Measurements from ENCODE around the gene ZNF423.

Gene ZNF423

GRCh38 chr16:49811644-49812334 lies 44.1 kb downstream of the ZNF423 start:
- no peak for DNase-seq (ENCODE audit: insufficient read length, low spot score)
- FAIRE-seq = no peak
- TF ChIP-seq, protein P1, sequence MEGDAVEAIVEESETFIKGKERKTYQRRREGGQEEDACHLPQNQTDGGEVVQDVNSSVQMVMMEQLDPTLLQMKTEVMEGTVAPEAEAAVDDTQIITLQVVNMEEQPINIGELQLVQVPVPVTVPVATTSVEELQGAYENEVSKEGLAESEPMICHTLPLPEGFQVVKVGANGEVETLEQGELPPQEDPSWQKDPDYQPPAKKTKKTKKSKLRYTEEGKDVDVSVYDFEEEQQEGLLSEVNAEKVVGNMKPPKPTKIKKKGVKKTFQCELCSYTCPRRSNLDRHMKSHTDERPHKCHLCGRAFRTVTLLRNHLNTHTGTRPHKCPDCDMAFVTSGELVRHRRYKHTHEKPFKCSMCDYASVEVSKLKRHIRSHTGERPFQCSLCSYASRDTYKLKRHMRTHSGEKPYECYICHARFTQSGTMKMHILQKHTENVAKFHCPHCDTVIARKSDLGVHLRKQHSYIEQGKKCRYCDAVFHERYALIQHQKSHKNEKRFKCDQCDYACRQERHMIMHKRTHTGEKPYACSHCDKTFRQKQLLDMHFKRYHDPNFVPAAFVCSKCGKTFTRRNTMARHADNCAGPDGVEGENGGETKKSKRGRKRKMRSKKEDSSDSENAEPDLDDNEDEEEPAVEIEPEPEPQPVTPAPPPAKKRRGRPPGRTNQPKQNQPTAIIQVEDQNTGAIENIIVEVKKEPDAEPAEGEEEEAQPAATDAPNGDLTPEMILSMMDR (IDR thresholded peaks at IDR 0.05; ENCODE audit: insufficient read depth, missing control alignments) = no peak

DNA sequence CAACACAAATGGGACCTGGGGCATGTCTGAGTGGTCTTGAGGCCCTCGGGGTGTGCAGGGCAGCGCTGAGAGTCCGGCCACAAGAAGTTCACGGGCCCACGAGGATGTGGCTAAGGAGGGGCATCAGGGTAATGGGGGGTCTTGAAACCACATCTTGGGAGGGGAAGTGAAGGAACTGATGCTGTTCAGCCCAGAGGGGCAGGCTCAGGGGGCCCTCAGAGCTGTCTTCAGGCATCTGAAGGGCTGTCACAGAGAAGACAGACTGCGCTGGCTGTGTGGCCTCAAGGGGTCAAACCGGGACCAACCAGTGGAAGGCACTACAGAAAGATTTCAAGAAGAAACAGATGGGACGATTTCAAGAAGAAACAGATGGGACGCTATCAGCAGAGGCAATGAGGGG lies 45.1 kb downstream of the ZNF423 start:
- FAIRE-seq = no peak
- no peak for DNase-seq (ENCODE audit: insufficient read length, low spot score)

GRCh38 chr16:49809561-49809960 lies 46.4 kb downstream of the ZNF423 start:
- no peak for FAIRE-seq
- no peak for DNase-seq (ENCODE audit: insufficient read length, low spot score)
- TF ChIP-seq, protein P1 (IDR thresholded peaks at IDR 0.05; ENCODE audit: insufficient read depth, missing control alignments) = no peak

More for the DNA sequence above, 45.1 kb downstream of the ZNF423 start:
- TF ChIP-seq, protein P1 (IDR thresholded peaks at IDR 0.05; ENCODE audit: insufficient read depth, missing control alignments) = no peak

GRCh38 chr16:49809062-49809461 lies 46.9 kb downstream of the ZNF423 start:
- FAIRE-seq = no peak
- no peak for DNase-seq (ENCODE audit: insufficient read length, low spot score)
- TF ChIP-seq, protein P1 (IDR thresholded peaks at IDR 0.05; ENCODE audit: insufficient read depth, missing control alignments) = no peak

GRCh38 chr16:49806446-49806845 lies 49.5 kb downstream of the ZNF423 start:
- FAIRE-seq = no peak

GRCh38 chr16:49801290-49801689 lies 54.6 kb downstream of the ZNF423 start:
- FAIRE-seq = no peak
- no peak for DNase-seq (ENCODE audit: insufficient read length, low spot score)
- TF ChIP-seq, protein P1 (IDR thresholded peaks at IDR 0.05; ENCODE audit: insufficient read depth, missing control alignments) = no peak

More at GRCh38 chr16:49806446-49806845, 49.5 kb downstream of the ZNF423 start:
- TF ChIP-seq, protein P1 (IDR thresholded peaks at IDR 0.05; ENCODE audit: insufficient read depth, missing control alignments) = no peak
- DNase-seq (ENCODE audit: insufficient read length, low spot score) = no peak

DNA sequence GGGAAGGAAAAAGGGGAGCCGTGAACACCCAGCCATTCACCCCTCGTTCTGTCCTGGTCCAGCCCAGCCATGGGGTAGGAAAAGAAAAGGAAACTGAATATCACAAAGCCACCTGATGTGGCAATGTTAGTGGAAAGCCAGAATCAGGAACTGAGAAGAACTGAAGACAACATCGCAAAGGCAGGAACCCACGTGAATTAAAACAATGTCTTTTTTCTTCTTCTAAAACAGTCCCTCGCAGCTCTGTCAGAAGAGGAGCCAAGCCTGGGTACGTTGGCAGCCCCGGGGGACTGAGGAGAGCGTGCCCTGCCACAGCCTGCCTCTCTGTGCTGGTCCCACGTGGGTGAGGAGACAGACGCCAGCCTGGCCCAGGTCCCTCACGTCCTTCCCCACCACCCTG lies 55.0 kb downstream of the ZNF423 start:
- TF ChIP-seq, protein P1 (IDR thresholded peaks at IDR 0.05; ENCODE audit: insufficient read depth, missing control alignments) = no peak
- no peak for FAIRE-seq
- DNase-seq (ENCODE audit: insufficient read length, low spot score) = no peak
